NCI-H345 (cell line): Measurements from ENCODE around the gene CFAP299.
"Not testable (repeated sequence)": the region's sequence is repeated elsewhere in the genome, so short reads cannot be mapped to it uniquely, and the experiment has no call there.

ENCODE experiments used
- DNase-seq: peaks from one replicate; lab custom pipeline; 2025; lab: John Stamatoyannopoulos, UW

CFAP299 gene

GRCh38 chr4:80726471-80726870 lies 390.9 kb downstream of the CFAP299 start:
- DNase-seq = no peak

DNA sequence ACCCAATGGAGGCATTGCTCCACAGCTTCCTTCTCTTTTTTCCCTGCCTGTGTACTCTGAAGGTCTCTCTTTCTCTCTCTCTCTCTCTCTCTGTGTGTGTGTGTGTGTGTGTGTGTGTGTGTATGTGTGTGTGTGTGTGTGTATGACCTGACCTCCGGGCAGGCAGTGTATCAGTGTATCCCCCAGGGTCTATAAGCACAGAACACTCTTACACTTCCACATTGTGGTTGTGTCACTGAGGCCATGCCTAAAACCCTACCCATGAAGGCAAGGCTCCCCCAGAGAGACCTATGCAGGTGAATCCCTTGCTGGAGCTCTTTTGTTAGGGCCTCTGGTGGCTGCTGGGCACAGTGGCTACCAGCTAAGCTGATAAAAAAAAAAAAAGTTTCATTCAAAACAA lies 394.6 kb downstream of the CFAP299 start:
- no peak for DNase-seq

DNA sequence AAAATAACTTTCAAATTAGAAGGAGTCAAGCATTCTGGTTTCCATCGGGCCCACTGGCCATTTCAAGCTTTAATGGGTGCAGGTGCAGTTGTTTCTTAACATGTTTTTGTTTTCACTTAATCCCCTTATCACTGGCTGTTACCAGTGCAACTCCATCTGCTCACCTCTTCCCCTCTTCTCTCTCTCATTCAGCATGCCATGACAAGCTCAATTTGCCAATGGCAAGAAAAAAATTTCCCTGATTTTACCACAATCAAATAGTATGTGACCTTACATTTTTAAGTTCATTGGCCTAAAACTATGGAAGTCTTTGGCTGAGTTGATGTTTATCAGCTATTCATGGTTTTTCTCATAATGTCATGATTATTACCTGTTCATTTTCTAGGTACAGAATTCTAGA lies 395.9 kb downstream of the CFAP299 start:
- no peak for DNase-seq

GRCh38 chr4:80732010-80732409 lies 396.5 kb downstream of the CFAP299 start:
- DNase-seq = no peak

DNA sequence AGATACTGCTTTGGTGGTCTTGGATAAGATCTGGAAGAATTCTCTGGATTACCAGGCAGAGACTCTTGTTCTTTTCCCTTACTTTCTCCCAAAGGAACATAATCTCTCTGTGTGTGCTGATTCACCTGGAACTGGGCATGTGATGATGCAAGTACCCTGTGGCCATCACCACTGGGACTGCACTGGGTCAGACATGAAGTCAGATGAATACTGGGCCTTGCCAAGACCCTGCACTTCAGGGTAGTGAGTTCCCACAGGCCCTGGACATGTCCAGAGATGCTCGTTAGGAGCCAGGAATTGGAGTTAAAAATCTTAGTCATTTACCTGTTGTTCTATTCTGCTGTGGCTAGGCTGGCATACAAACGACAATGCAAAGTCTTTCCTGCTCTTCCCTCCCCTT lies 404.8 kb downstream of the CFAP299 start:
- DNase-seq = no peak

GRCh38 chr4:80749558-80749957 lies 414.0 kb downstream of the CFAP299 start:
- DNase-seq = not testable (repeated sequence)

DNA sequence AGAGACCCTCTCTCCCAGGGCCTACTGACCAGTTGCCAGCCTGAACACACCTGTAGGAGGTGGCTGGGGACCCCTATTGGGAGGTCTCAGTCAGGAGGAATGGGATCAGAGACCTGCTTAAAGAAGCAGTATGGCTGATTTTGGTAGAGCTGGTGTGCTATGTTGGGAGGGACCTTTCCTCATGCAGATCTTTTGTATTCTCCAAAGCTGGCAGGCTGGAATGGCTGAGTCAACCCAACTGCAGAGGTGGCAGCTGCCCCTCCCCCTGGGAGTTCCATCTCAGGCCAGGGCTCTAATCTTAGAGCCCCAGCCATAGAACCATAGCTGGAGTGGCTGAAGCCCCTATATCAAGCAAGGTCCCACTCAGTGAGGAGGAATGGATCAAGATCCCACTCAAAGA lies 415.7 kb downstream of the CFAP299 start:
- DNase-seq = no peak

GRCh38 chr4:80767944-80768343 lies 432.4 kb downstream of the CFAP299 start:
- DNase-seq = no peak

DNA sequence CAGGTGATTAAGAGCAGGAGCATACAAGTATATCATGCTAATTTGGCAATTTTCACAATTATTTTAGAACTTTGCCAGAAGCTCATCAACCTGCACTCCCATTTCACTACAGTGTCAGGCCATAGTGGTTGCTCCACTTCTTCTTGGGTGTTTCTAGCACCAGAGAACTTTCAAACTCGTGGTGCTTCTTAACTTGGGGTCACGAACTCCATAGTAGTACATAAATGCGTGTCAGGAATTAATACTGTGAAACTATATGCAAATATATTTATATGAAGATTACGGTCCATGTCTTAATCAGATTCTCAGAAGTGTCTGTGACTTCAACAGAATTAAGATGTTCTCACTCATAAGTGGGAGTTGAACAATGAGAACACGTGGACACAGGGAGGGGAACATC lies 440.6 kb downstream of the CFAP299 start:
- DNase-seq = no peak

DNA sequence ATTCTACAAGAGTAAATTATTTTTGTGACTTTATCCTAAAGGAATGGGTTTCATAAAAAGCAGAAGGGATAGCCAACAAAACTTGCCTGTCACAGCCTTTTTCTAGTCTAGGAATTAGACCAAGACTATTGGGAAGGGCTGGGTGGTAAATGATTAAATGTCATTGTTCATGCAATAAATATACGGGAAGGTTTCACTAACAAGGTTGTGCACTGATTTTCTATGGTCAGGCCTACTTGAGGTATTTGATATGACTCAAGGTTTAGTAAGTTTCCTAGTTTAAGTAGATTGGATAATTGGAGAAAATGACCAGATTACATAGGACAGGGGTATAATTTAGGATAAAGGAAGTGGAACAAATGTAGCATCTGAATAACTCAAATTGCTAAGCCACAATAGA lies 445.9 kb downstream of the CFAP299 start:
- no peak for DNase-seq

GRCh38 chr4:80787306-80787705 lies 451.8 kb downstream of the CFAP299 start:
- DNase-seq = no peak

GRCh38 chr4:80788798-80789197 lies 453.3 kb downstream of the CFAP299 start:
- no peak for DNase-seq

DNA sequence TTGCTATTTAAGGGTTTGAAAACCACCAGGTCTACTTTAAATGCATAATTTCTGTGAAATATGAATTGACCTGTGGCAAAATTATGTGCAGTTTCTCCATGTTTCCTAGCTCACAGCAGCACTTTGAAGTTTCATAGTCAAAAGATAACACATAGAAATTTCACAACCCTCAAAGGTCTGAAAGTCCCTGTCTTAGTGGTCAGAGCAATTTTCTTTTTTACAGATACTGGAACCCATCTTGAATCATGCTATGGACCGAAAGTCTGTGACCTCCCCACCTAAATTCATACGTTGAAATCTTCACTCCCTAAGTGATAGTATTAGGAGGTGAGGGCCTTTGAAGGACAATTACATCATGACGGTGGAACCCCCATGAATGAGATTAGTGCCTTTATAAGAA lies 454.6 kb downstream of the CFAP299 start:
- no peak for DNase-seq

GRCh38 chr4:80793660-80794059 lies 458.1 kb downstream of the CFAP299 start:
- DNase-seq = not testable (repeated sequence)

- DNase-seq = no peak
Observed at GRCh38 chr4:80798082-80798481, 462.6 kb downstream of the CFAP299 start.

DNA sequence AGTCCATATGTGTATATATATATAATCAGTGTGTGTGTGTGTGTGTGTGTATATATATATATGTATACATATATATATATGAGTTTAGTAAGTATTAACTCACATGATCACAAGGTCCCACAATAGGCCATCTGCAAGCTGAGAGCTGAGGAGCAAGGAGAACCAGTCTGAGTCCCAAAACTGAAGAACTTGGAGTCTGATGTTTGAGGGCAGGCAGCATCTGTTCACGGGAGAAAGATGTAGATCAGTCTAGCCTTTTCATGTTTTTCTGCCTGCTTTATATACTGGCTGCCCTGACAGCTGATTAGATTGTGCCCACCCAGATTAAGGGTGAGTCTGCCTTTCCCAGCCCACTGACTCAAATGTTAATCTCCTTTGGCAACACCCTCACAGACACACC lies 465.2 kb downstream of the CFAP299 start:
- DNase-seq = not testable (repeated sequence)

GRCh38 chr4:80803337-80803736 lies 467.8 kb downstream of the CFAP299 start:
- DNase-seq = no peak

DNA sequence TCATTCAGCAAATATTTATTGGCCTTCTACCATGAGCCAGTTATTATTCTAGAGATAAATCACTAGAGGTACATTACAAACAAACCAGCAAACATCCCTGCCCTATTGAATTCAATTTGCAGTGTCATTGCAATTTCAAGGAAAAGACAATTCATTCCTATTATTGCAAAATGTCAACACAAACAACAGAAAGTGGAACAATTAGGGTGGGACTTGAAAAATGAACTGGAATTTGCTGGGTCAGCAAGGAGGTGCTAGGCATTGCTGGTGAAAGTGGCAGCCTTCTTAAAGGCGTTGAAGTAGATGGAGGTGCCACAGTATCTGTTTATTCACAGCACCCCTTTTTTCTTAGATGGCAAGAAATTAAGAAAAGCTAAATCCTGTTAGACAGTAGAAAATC lies 470.9 kb downstream of the CFAP299 start:
- DNase-seq = no peak

DNA sequence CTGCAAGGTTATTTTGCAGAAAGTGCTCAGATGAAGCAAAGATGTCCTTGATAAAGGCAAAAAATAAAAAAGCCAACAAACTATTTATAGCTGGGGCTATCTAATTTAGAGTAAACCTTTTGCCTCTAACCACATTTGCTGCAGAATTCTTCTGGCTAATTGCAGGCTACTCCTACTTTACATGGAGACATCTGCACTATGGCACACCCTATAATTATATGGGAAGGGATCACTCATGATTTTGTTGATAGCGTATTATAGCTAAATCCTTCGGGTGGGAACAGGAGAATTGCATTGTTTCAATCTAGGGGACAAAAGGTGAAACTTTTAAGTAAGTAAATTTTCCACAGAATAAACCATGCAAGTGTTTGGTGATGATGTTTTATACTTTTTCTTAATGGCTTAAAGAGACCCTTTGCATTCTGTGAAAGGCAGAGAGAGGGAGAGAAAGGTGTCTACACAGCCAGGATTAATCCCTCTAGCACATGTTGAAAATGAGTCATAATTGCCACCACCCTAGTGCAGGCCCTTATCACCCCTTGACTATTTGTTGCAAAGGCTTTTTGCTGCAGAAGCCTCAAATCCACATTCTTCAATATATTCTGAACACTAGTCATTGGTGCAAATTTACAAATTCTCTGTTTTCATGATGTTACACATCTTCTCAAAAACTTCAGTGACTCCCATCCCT lies 473.7 kb downstream of the CFAP299 start:
- DNase-seq = no peak

DNA sequence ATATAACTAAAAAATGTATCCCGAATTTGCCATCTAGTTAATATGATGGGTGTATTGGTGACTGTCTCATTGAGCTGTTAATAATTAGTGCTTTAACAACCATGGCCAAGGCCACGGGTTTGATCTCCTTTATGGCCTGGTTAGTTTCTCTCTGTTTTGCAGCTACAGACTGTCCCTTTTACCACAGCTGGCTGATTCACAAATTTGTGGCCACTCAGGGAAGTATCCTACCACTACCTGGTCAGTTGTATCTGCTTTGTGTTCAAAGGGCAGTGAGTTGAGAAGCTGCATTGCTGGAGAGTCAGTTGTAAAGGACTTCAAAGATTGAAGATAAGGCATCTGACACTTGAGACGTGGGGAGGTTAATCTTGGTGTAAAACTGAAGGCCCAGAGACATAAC lies 475.9 kb downstream of the CFAP299 start:
- DNase-seq = no peak

GRCh38 chr4:80812145-80812544 lies 476.6 kb downstream of the CFAP299 start:
- no peak for DNase-seq

- no peak for DNase-seq
Observed at GRCh38 chr4:80814266-80814665, 478.7 kb downstream of the CFAP299 start.

- no peak for DNase-seq
Observed at GRCh38 chr4:80831383-80832361, 496.1 kb downstream of the CFAP299 start.
